Spinal cord (tissue), 10 donors: ENCODE measurements around the gene TTBK2. TPM values are rescaled to one million over a fixed set of nuclear protein-coding genes. Genes with fewer than 3 reads are reported as not detected.
"Not testable (repeated sequence)": the region's sequence is repeated elsewhere in the genome, so short reads cannot be mapped to it uniquely, and the experiment has no call there.

Source experiments
- DNase-seq, 6 donors: peaks; one replicate each; pipeline versions ENCODE4 v3.0.0 to v3.0.0-alpha.2; 2013 to 2015; ENCODE audit warnings: low spot score in 6 of 6, low read depth in 4 of 6
- H3K27ac ChIP-seq: one replicate; pipeline ENCODE4 v1.5.1; 2013; ENCODE audit warnings: low read depth, low read length, control low read depth
- H3K27me3 ChIP-seq: one replicate; pipeline ENCODE4 v1.6.1; 2013; ENCODE audit warnings: low read length; ENCODE audit not compliant: control insufficient read depth, insufficient read depth
- H3K36me3 ChIP-seq: one replicate; pipeline ENCODE4 v1.6.1; 2013; ENCODE audit warnings: low read length; ENCODE audit not compliant: control insufficient read depth, insufficient read depth
- H3K4me1 ChIP-seq: one replicate; pipeline ENCODE4 v1.6.1; 2013; ENCODE audit warnings: low read length; ENCODE audit not compliant: control insufficient read depth, insufficient read depth
- H3K4me3 ChIP-seq: one replicate; pipeline ENCODE4 v1.5.1; 2013; ENCODE audit warnings: low read depth, low read length, control low read depth
- H3K9me3 ChIP-seq: one replicate; pipeline ENCODE4 v1.6.1; 2013; ENCODE audit warnings: low read length; ENCODE audit not compliant: control insufficient read depth, insufficient read depth
- WGBS: methylation state at CpG from one replicate; pipeline ENCODE4 v1.1.5; 2013; ENCODE audit warnings: missing lambda C conversion rate; ENCODE audit not compliant: insufficient coverage; 5-methylcytosine and 5-hydroxymethylcytosine counted together
- polyA plus RNA-seq, 2 donors: library from polyadenylated mRNA; unstranded; fragments of 120-200 nt; gene quantifications; one replicate each; pipeline ENCODE4 v1.2.1, GENCODE V29; 2013; ENCODE audit not compliant: insufficient read length in 2 of 2
- total RNA-seq, 2 donors: library from RNA; depleted of rRNA in 1 of 2; stranded (reverse); fragments of 120-200 nt in 1 of 2; fragments of >200 nt in 1 of 2; gene quantifications; one replicate each; pipeline versions ENCODE4 v1.2.3 to v1.2.4, GENCODE V29; 2013 to 2014
- donor health status: healthy.

TTBK2 gene
- total and polyA plus RNA-seq, 4 donors = 22.2 to 64.4 (median 27.4) TPM

- H3K27ac ChIP-seq = no peak overlapping the region
- WGBS = no CpG with 5 or more reads among the region's 1 CpG
- no peaks in the 10 kb centered on the region for H3K4me1 ChIP-seq
- H3K36me3 ChIP-seq = peaks cover 9% of the 10 kb centered on the region
- no peak for DNase-seq
- H3K9me3 ChIP-seq = no peaks in the 10 kb centered on the region
- H3K27me3 ChIP-seq = no peaks in the 10 kb centered on the region
- H3K4me3 ChIP-seq = no peak overlapping the region
Observed at GRCh38 chr15:42784705-42785104, 135.9 kb downstream of the TTBK2 start.

GRCh38 chr15:42782716-42783115 is 137.9 kb downstream of the TTBK2 start:
- H3K9me3 ChIP-seq = no peaks in the 10 kb centered on the region

DNA sequence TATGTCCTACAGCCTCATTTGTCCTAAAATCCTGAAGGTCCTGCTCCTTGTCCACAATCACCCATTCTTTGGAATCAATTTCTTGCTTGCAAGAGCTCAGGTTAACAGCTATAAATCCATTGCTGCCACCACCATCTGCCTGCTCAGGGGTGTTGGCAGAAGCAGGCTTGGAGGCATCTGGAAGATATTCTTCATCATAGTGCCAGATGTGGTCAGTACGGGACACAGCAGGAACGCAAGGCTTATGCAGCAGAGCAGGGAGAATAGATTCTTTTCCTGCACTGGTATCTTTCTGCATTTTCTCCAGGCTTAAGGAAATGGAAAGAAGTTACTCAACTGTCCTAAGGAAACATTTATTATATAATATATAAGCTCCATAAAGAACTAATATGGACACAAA is 145.2 kb downstream of the TTBK2 start:
- Histone ChIP-seq H3K4me3 (no peak overlapping the region), H3K9me3 (no peaks in the 10 kb centered on the region), H3K4me1 (no peaks in the 10 kb centered on the region), H3K27me3 (no peaks in the 10 kb centered on the region), H3K27ac (no peak overlapping the region), H3K36me3 (peaks cover 8% of the 10 kb centered on the region)
- no CpG with 5 or more reads among the region's 2 CpGs for WGBS
- no peak for DNase-seq

More at GRCh38 chr15:42782716-42783115, 137.9 kb downstream of the TTBK2 start:
- Histone ChIP-seq H3K27me3 (no peaks in the 10 kb centered on the region), H3K36me3 (peaks cover 5% of the 10 kb centered on the region), H3K4me1 (no peaks in the 10 kb centered on the region), H3K4me3 (no peak overlapping the region), H3K27ac (no peak overlapping the region)
- DNase-seq = peak in 1 of 6 donors; percentile 51
- WGBS = no CpG with 5 or more reads among the region's 4 CpGs

GRCh38 chr15:42772901-42773300 is 147.7 kb downstream of the TTBK2 start:
- WGBS = 86% methylated on average over 1 of the region's 2 CpGs
- DNase-seq = no peak
- no peaks in the 10 kb centered on the region for H3K9me3 ChIP-seq
- H3K27ac ChIP-seq = no peak overlapping the region
- H3K27me3 ChIP-seq = no peaks in the 10 kb centered on the region
- no peaks in the 10 kb centered on the region for H3K4me1 ChIP-seq
- peaks cover 8% of the 10 kb centered on the region for H3K36me3 ChIP-seq
- H3K4me3 ChIP-seq = no peak overlapping the region

GRCh38 chr15:42772144-42772543 is 148.4 kb downstream of the TTBK2 start:
- Histone ChIP-seq H3K27me3 (no peaks in the 10 kb centered on the region), H3K4me3 (no peak overlapping the region), H3K4me1 (no peaks in the 10 kb centered on the region), H3K27ac (no peak overlapping the region), H3K36me3 (peaks cover 4% of the 10 kb centered on the region), H3K9me3 (no peaks in the 10 kb centered on the region)
- no CpG with 5 or more reads among the region's 2 CpGs for WGBS
- DNase-seq = peak in 2 of 6 donors; percentile 11 to 66

DNA sequence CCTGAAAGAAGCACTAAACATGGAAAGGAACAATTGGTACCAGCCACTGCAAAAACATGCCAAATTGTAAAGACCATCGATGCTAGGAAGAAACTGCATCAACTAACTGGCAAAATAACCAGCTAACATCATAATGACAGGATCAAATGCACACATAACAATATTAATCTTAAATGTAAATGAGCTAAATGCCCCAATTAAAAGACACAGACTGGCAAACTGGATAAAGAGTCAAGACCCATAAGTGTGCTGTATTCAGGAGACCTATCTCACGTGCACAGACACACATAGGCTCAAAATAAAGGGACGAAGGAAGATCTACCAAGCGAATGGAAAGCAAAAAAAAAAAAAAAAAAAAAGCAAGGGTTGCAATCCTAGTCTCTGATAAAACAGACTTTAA is 154.5 kb downstream of the TTBK2 start:
- not testable (repeated sequence) for H3K27ac ChIP-seq, H3K4me1 ChIP-seq, H3K4me3 ChIP-seq, DNase-seq, H3K27me3 ChIP-seq, H3K9me3 ChIP-seq, H3K36me3 ChIP-seq
- WGBS = no CpG with 5 or more reads among the region's 4 CpGs

DNA sequence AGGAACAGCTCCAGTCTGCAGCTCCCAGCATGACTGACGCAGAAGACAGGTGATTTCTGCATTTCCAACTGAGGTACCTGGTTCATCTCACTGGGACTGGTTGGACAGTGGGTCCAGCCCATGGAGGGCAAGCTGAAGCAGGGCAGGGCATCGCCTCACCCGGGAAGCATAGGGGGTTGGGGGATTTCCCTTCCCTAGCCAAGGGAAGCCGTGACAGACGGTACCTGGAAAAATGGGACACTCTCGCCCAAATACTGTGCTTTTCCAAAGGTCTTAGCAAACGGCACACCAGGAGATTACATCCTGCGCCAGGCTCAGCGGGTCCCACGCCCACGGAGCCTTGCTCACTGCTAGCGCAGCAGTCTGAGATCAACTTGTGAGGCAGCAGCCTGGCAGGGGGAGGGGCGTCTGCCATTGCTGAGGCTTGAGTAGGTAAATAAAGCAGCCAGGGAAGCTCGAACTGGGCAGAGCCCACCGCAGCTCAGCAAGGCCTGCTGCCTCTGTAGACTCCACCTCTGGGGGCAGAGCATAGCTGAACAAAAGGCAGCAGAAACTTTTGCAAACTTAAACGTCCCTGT is 156.3 kb downstream of the TTBK2 start:
- not testable (repeated sequence) for H3K4me1 ChIP-seq, H3K27me3 ChIP-seq, H3K27ac ChIP-seq, H3K9me3 ChIP-seq, H3K36me3 ChIP-seq, H3K4me3 ChIP-seq, DNase-seq
- 74% methylated on average over 16 of the region's 16 CpGs for WGBS

- not testable (repeated sequence) for H3K27ac ChIP-seq, H3K4me1 ChIP-seq, DNase-seq, H3K36me3 ChIP-seq, H3K27me3 ChIP-seq, H3K4me3 ChIP-seq, H3K9me3 ChIP-seq
- WGBS = no CpG with 5 or more reads among the region's 2 CpGs
Observed at GRCh38 chr15:42761813-42762212, 158.8 kb downstream of the TTBK2 start.

DNA sequence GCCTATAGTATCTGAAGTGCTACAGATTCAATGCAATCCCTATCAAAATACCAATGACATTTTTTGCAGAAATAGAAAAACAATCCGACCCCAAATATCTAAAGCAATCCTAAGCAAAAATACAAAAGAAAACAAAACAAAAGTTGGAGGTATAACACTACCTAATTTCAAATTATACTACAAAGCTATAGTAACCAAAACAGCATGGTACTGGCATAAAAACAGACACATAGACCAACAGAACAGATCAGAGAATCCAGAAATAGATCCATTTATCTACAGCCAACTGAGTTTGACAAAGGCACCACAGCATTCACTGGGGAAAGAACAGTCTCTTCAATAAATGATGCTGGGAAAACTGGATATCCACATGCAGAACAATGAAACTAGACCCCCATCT is 159.8 kb downstream of the TTBK2 start:
- Histone ChIP-seq H3K4me1 (no peaks in the 10 kb centered on the region), H3K9me3 (peaks cover 9% of the 10 kb centered on the region), H3K27me3 (no peaks in the 10 kb centered on the region), H3K36me3 (peaks cover 2% of the 10 kb centered on the region), H3K4me3 (no peak overlapping the region), H3K27ac (no peak overlapping the region)
- DNase-seq = no peak
- WGBS = no CpG with 5 or more reads among the region's 1 CpG

DNA sequence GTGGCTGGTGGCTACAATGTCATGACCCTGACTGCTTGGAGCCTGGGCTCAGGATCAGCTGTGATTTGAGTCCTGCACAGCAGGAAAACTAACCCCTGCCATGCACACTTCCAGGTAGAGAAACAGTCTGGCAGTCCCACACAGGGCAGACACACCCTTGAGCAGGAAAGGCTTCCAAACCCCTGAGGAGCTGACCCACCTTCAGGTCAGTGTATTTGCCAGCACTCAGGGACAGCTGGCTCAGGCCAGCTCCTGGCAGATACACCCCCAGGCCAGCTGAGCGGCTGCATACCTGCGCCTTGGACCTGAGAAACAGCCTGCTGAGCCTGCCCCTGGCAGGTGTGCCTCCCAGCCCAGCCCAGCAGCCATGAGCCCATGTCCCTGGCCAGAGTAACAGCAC is 161.5 kb downstream of the TTBK2 start:
- Histone ChIP-seq H3K4me3 (no peak overlapping the region), H3K4me1 (no peaks in the 10 kb centered on the region), H3K36me3 (peaks cover 2% of the 10 kb centered on the region), H3K9me3 (peaks cover 9% of the 10 kb centered on the region), H3K27me3 (no peaks in the 10 kb centered on the region), H3K27ac (no peak overlapping the region)
- DNase-seq = no peak
- 93% methylated on average over 2 of the region's 2 CpGs for WGBS
